ENCODE results near the gene LGALS3.

GRCh38 chr14:55117803-55118441 is 11.1 kb upstream of the LGALS3 start:
- TF ChIP-seq CTCF (IDR thresholded peaks at IDR 0.05) (no peak), POLR2A (IDR thresholded peaks at IDR 0.05) (no peak)

All from Peyer's patch (tissue), 4 donors.